Activated CD8-positive, alpha-beta memory T cell treated with anti-CD3 and anti-CD28 coated beads, Interleukin-2, amount 10 ng/mL, durations not matched to agents 7 days and 5 days (primary cell): ENCODE measurements around the gene CNOT4. TPM values are rescaled to one million over a fixed set of nuclear protein-coding genes. Genes with fewer than 3 reads are reported as not detected.

ENCODE experiments used
- ATAC-seq: fragments of 150-1000 bp; cut with Tn5 transposase; one replicate; pipeline ENCODE4 v1.10.0; 2021; ENCODE audit warnings: moderate library complexity
- CTCF ChIA-PET: fragments of 350-600 bp; sonication (Branson Sonifier 250); formaldehyde crosslinking; loops from one replicate; lab custom pipeline; 2021; ENCODE audit warnings: antibody characterized with exemption; lab: Charles Lee
- DNase-seq: peaks from one replicate; pipeline ENCODE4 v3.0.0-alpha.2; 2020
- H3K27ac Mint-ChIP-seq: one replicate; pipeline ENCODE4 v1.8.0; 2021; ENCODE audit warnings: mild to moderate bottlenecking, mixed read lengths
- H3K27me3 Mint-ChIP-seq: one replicate; pipeline ENCODE4 v1.8.0; 2021; ENCODE audit warnings: mixed read lengths
- H3K36me3 Mint-ChIP-seq: one replicate; pipeline ENCODE4 v1.8.0; 2021; ENCODE audit warnings: mild to moderate bottlenecking, mixed read lengths
- H3K4me1 Mint-ChIP-seq: one replicate; pipeline ENCODE4 v1.8.0; 2021; ENCODE audit warnings: mixed read lengths
- H3K4me3 Mint-ChIP-seq: one replicate; pipeline ENCODE4 v1.8.0; 2021; ENCODE audit warnings: mild to moderate bottlenecking, moderate library complexity, mixed read lengths
- H3K9me3 Mint-ChIP-seq: one replicate; pipeline ENCODE4 v1.8.0; 2022; ENCODE audit warnings: low read depth, mixed read lengths
- total RNA-seq, 2 experiments: library from RNA; stranded (reverse); gene quantifications; one replicate each; pipeline ENCODE4 v1.2.3, GENCODE V29; 2021

CNOT4 gene
- total RNA-seq, 2 experiments from 2014 or later: 21.1 to 26.5 TPM

DNA sequence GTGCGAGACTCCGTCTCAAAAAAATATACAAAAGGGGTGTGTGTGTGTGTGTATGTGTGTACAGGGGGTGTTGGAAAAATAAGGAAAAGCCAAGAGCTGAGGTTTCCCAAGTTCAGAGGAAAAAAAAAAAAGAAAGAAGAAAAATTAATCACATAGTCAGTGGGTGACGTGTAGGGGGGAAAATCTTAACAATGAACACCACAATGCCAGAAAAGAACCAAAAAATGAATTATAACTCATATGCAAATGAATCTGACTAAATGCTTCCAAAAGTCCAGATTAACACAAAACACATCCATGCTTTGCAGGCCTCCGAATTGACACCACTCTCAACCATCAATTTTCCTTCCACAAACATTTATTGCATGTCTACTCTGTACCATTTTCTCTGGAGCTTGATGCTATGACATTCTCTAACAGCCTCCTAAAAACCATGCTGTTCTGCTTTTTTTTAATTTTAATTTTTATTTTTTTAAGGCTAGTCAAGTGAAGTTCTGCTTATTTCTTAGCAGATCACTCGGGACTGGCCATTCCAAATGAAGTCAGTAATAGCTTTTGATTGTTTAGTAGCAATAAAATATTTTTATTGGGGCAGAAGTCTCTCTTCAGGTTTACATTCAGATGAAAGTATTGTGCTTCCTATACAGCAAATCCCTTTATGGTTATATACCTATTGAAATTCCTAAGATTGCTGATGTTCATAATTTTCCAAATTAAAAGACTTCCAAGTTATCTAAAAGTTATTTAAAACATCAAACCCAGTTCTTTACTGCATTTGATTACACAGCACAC lies 133.8 kb downstream of the CNOT4 start:
- CTCF ChIA-PET: no interaction called here
- no peak for ATAC-seq

GRCh38 chr7:135374736-135375135 lies 135.2 kb downstream of the CNOT4 start:
- Mint-ChIP-seq H3K27ac (no peak overlapping the region), H3K4me3 (no peak overlapping the region)

More for the DNA sequence above, 133.8 kb downstream of the CNOT4 start:
- H3K9me3 Mint-ChIP-seq: no peaks in the 10 kb centered on the region
- no peaks in the 10 kb centered on the region for H3K4me1 Mint-ChIP-seq
- peaks cover 5% of the 10 kb centered on the region for H3K36me3 Mint-ChIP-seq
- no peak for DNase-seq
- no peaks in the 10 kb centered on the region for H3K27me3 Mint-ChIP-seq
- no peak overlapping the region for H3K27ac Mint-ChIP-seq
- H3K4me3 Mint-ChIP-seq: no peak overlapping the region

DNA sequence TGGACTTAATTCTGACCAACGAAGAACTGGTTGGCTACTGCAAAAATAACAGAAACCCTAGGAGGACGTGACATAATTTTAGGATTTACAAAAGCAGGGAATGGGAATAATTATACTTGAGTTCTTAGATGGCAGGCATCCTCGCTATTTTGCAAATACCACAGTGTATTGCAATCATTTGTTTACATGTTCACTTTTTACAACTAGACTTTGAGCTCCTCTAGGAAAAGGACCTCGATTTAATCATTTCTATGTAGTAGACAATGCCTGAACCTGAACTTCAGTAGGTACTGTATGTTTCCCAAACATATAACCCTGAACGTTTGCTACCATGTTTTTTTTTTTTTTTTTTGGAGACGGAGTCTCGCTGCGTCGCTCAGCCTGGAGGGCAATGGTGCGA lies 137.7 kb downstream of the CNOT4 start:
- CTCF ChIA-PET: no interaction called here
- peaks cover 11% of the 10 kb centered on the region for H3K36me3 Mint-ChIP-seq
- ATAC-seq (no peak), DNase-seq (no peak)
- H3K4me3 Mint-ChIP-seq: no peak overlapping the region
- H3K27ac Mint-ChIP-seq: no peak overlapping the region
- H3K27me3 Mint-ChIP-seq: no peaks in the 10 kb centered on the region
- H3K4me1 Mint-ChIP-seq: peaks cover 2% of the 10 kb centered on the region
- H3K9me3 Mint-ChIP-seq: no peaks in the 10 kb centered on the region

More at GRCh38 chr7:135374736-135375135, 135.2 kb downstream of the CNOT4 start:
- DNase-seq (no peak), ATAC-seq (no peak)
- H3K4me1 Mint-ChIP-seq: peaks cover 2% of the 10 kb centered on the region
- peaks cover 8% of the 10 kb centered on the region for H3K36me3 Mint-ChIP-seq
- H3K9me3 Mint-ChIP-seq: no peaks in the 10 kb centered on the region
- H3K27me3 Mint-ChIP-seq: no peaks in the 10 kb centered on the region
- CTCF ChIA-PET: no interaction called here

DNA sequence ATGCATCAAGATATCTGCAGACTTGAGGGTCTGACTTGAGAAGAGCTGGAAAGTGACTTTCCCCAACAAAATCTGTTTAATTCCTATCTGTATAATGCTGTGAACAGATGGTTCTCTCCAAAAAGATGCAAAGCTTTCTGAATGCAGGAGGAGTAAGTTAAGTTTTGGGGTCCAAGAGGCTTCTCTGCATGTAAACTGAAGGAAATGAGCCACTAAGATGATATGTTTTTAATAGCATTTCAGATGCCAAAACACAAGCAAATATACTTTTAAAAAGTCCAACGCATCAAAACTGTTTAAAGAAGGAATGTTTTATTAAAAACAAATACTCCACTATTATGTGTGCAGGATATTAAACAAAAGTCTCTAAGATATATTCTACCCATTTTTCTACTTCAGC lies 139.2 kb downstream of the CNOT4 start:
- Mint-ChIP-seq H3K27me3 (no peaks in the 10 kb centered on the region), H3K4me3 (no peak overlapping the region), H3K9me3 (no peaks in the 10 kb centered on the region), H3K27ac (no peak overlapping the region), H3K36me3 (peaks cover 8% of the 10 kb centered on the region), H3K4me1 (peaks cover 2% of the 10 kb centered on the region)
- no peak for ATAC-seq
- no peak for DNase-seq
- CTCF ChIA-PET: no interaction called here

DNA sequence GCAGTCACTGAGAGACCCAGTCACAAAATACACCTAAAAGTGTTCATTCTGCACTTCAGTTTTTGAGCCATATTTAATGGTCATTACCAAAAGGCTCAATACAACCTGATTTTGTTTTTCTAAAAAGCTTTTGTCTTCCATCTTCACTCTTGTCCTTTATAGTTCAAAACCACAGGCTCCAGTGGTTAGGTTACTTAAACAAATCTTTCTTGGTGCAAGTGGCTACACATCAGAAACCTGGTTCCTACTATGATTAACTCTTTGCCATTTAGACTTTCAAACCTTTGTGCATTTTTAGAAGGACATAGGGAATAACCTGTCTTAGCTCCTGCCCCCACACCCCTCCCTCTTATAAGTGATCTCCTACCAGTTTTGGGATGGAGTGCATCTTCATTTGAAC lies 140.5 kb downstream of the CNOT4 start:
- H3K4me1 Mint-ChIP-seq: peaks cover 2% of the 10 kb centered on the region
- no peaks in the 10 kb centered on the region for H3K9me3 Mint-ChIP-seq
- no peak overlapping the region for H3K4me3 Mint-ChIP-seq
- ATAC-seq: no peak
- DNase-seq: no peak
- CTCF ChIA-PET: no interaction called here
- peaks cover 8% of the 10 kb centered on the region for H3K36me3 Mint-ChIP-seq
- no peak overlapping the region for H3K27ac Mint-ChIP-seq
- H3K27me3 Mint-ChIP-seq: no peaks in the 10 kb centered on the region

DNA sequence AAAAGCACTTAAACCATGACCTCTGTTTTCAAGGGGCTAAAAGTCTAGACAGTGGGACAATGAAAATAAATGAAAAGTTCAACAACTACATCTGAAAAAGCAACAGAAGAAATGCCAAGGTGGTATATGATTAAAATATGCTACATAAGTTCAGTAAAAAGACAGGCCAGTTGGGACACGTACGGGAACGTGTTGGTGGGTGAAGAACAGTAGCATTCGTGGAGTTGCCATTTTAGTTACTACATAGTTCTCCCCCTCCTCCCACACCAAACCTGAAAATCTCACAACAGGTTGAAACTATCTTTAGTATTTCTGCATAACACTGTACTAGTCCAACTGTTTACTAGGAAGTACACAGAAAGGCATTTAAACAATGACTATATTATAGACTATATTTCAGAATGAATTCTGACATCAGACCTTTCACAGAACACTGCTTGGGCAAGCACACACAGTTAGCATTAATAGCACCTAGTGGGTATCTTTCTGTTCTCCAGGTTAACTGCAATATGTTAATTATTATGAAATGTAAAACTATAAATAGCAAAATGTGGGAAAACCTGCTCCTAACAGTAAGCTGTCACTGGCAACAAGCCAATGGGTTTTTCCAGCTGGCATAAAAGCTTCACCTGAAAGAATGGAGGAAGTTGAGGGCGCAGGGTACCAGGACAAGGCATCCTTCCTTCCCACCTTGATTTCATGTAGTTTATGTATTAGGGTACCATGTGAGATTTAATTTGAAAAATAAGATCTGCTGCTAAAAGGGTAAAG lies 141.3 kb downstream of the CNOT4 start:
- H3K27ac Mint-ChIP-seq: no peak overlapping the region
- peaks cover 10% of the 10 kb centered on the region for H3K36me3 Mint-ChIP-seq
- CTCF ChIA-PET: no interaction called here
- no peaks in the 10 kb centered on the region for H3K27me3 Mint-ChIP-seq
- peaks cover 2% of the 10 kb centered on the region for H3K4me1 Mint-ChIP-seq
- no peak for DNase-seq
- H3K9me3 Mint-ChIP-seq: no peaks in the 10 kb centered on the region
- no peak overlapping the region for H3K4me3 Mint-ChIP-seq
- ATAC-seq: no peak

- Mint-ChIP-seq H3K4me1 (peaks cover 2% of the 10 kb centered on the region), H3K27ac (no peak overlapping the region), H3K9me3 (no peaks in the 10 kb centered on the region), H3K27me3 (no peaks in the 10 kb centered on the region), H3K4me3 (no peak overlapping the region), H3K36me3 (peaks cover 25% of the 10 kb centered on the region)
- CTCF ChIA-PET: no interaction called here
- ATAC-seq (no peak), DNase-seq (no peak)
These were observed 142.9 kb downstream of the CNOT4 start for GRCh38 chr7:135366843-135367508.

DNA sequence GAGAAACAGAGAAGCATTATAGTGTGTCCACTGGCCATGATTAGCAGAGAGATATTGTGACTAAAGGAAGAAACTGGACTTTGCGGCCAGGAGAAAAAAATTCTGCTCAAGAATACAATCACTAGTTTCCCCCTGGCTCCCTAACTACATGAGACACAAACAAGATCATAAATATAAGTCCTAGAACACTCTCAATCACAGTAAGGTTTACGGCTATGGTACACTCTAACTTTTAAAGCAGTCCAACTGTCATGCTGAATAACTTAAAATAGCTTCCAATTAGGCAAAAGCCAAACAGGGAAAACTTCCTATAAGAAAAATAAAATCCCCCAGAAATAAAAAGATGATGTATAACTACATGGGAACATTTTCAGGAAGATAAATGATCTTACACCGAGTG lies 144.2 kb downstream of the CNOT4 start:
- Mint-ChIP-seq H3K9me3 (no peaks in the 10 kb centered on the region), H3K27ac (no peak overlapping the region), H3K4me3 (no peak overlapping the region), H3K4me1 (peaks cover 2% of the 10 kb centered on the region), H3K36me3 (peaks cover 27% of the 10 kb centered on the region), H3K27me3 (no peaks in the 10 kb centered on the region)
- DNase-seq: no peak
- ATAC-seq: no peak
- CTCF ChIA-PET: no interaction called here

GRCh38 chr7:135364206-135364605 lies 145.7 kb downstream of the CNOT4 start:
- ATAC-seq: no peak
- no peak overlapping the region for H3K27ac Mint-ChIP-seq
- H3K4me1 Mint-ChIP-seq: no peaks in the 10 kb centered on the region

GRCh38 chr7:135362871-135363270 lies 147.0 kb downstream of the CNOT4 start:
- DNase-seq: no peak
- no peak overlapping the region for H3K4me3 Mint-ChIP-seq
- H3K27me3 Mint-ChIP-seq: peaks cover 2% of the 10 kb centered on the region
- H3K4me1 Mint-ChIP-seq: no peaks in the 10 kb centered on the region
- ATAC-seq: no peak
- H3K9me3 Mint-ChIP-seq: no peaks in the 10 kb centered on the region
- CTCF ChIA-PET: no interaction called here
- peaks cover 23% of the 10 kb centered on the region for H3K36me3 Mint-ChIP-seq
- H3K27ac Mint-ChIP-seq: no peak overlapping the region

More at GRCh38 chr7:135364206-135364605, 145.7 kb downstream of the CNOT4 start:
- CTCF ChIA-PET: interaction anchor here (0.8 to 1.1 kb wide), 2 partner anchors 9 to 62 kb away, joined by 3 read pairs; no protein-coding TSS in a partner anchor
- peaks cover 23% of the 10 kb centered on the region for H3K36me3 Mint-ChIP-seq
- H3K27me3 Mint-ChIP-seq: no peaks in the 10 kb centered on the region
- no peaks in the 10 kb centered on the region for H3K9me3 Mint-ChIP-seq
- H3K4me3 Mint-ChIP-seq: no peak overlapping the region
- DNase-seq: no peak

GRCh38 chr7:135361788-135362187 lies 148.1 kb downstream of the CNOT4 start:
- Mint-ChIP-seq H3K9me3 (no peaks in the 10 kb centered on the region), H3K4me1 (no peaks in the 10 kb centered on the region), H3K4me3 (no peak overlapping the region), H3K36me3 (peaks cover 23% of the 10 kb centered on the region), H3K27ac (no peak overlapping the region), H3K27me3 (peaks cover 2% of the 10 kb centered on the region)
- CTCF ChIA-PET: no interaction called here
- no peak for DNase-seq
- no peak for ATAC-seq

GRCh38 chr7:135359615-135360014 lies 150.3 kb downstream of the CNOT4 start:
- ATAC-seq (no peak), DNase-seq (no peak)
- H3K9me3 Mint-ChIP-seq: no peaks in the 10 kb centered on the region
- CTCF ChIA-PET: no interaction called here
- peaks cover 23% of the 10 kb centered on the region for H3K36me3 Mint-ChIP-seq
- no peak overlapping the region for H3K4me3 Mint-ChIP-seq
- no peak overlapping the region for H3K27ac Mint-ChIP-seq
- H3K4me1 Mint-ChIP-seq: no peaks in the 10 kb centered on the region
- peaks cover 8% of the 10 kb centered on the region for H3K27me3 Mint-ChIP-seq

DNA sequence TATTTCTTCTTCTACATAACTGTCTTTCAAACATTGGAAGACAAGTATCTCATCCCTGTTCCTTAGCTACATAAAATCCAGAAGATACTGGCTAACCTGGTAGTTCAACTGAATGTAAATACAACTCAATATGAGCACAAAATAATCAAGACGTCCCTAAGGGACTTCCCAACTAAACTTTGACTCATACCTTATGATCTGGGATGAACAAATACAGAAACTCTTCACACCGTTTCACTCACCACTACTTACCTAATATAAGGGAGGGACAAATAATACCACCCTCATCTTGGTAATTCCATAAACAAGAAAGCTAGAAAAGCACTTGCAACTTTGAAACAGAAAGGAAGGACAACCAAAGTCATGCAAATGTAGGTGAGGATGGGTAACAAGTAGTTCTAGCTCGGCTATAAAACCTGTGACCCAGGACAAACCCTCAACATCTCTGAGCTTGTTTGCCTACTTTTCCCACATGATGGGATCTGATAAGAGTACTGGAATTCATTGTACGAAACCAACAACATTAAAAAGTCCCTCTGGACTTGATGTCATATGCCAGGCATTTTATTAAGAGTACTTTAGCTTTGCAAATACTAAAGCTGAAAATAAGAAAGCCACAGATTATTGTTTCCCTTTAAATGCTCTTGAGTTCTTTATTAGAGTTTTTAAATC lies 154.4 kb downstream of the CNOT4 start:
- ATAC-seq: no peak
- CTCF ChIA-PET: interaction anchor here (1.3 kb wide), 2 partner anchors 9 to 81 kb away, joined by 3 to 4 read pairs; no protein-coding TSS in a partner anchor
- H3K4me3 Mint-ChIP-seq: no peak overlapping the region
- no peaks in the 10 kb centered on the region for H3K4me1 Mint-ChIP-seq
- H3K27ac Mint-ChIP-seq: no peak overlapping the region
- no peak for DNase-seq
- no peaks in the 10 kb centered on the region for H3K9me3 Mint-ChIP-seq
- no peaks in the 10 kb centered on the region for H3K36me3 Mint-ChIP-seq
- H3K27me3 Mint-ChIP-seq: peaks cover 13% of the 10 kb centered on the region
